SHP77 treated with DMSO at 0.1 percent for 48 hours (cell line): ENCODE measurements around the gene EXOC4.

Source experiments
- DNase-seq: peaks from one replicate; lab custom pipeline; 2025; lab: John Stamatoyannopoulos, UW

The EXOC4 gene

GRCh38 chr7:133491846-133492652 lies 239.2 kb downstream of the EXOC4 start:
- no peak for DNase-seq

- DNase-seq = no peak
These were observed 244.2 kb downstream of the EXOC4 start for GRCh38 chr7:133497061-133497460.

DNA sequence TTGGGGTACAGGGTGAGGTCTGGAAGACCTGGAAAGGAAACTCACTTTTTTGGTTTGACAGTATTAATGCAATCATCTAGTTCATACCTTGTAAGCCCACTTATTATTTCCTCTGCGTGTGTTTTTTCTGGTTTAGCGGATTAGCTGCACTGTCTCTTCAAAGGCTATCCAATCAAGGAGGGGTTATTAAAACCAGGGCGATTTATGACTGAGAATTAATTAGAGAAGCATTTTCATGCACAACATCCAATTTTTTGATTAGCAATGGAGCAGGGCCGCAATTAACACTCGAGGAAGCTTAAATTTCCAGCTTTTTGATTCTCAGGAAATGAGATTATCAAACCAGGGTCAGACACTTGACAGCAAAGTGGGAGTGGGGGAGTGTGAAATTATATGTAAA lies 248.9 kb downstream of the EXOC4 start:
- no peak for DNase-seq

- no peak for DNase-seq
These were observed 249.6 kb downstream of the EXOC4 start for GRCh38 chr7:133502498-133502897.

DNA sequence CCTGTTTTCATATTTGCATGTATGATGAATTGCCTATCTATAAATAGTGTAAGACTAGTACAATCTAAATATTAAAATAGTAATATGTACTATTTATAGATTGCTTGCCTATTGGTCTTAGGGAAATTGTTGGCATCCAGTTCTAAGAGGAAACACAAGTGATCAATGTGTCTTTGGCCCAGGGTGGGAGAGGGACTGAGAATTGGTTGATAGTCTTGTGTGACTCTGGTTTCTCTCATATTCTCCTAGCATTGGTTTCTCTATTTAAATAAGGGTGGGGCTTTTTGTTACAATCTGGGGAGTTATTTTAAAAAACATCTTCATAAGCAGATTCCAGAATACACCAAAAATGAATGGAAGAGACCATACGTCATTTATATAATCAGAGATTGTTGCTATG lies 250.1 kb downstream of the EXOC4 start:
- no peak for DNase-seq

- DNase-seq = no peak
These were observed 251.9 kb downstream of the EXOC4 start for GRCh38 chr7:133504825-133505224.

DNA sequence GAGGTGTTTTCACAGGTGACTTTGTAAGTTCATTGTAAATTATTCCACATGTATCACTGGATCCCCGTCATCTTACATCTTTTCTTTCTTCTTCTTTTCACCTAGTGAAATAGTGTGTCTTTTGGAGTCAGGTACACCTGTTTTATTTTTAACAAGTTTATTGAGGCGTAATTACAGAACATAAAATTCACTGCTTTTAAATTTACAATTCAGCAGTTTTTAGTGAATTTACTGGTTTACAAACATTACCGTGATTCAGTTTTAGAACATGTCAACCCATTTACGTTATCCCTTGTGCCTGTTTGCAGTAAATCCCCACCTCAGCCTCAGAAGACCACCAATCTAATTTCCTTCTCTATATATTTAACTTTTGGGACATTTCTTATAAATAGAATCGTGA lies 256.9 kb downstream of the EXOC4 start:
- no peak for DNase-seq

- no peak for DNase-seq
These were observed 257.6 kb downstream of the EXOC4 start for GRCh38 chr7:133510326-133511055.

GRCh38 chr7:133511252-133511651 lies 258.4 kb downstream of the EXOC4 start:
- DNase-seq = no peak

DNA sequence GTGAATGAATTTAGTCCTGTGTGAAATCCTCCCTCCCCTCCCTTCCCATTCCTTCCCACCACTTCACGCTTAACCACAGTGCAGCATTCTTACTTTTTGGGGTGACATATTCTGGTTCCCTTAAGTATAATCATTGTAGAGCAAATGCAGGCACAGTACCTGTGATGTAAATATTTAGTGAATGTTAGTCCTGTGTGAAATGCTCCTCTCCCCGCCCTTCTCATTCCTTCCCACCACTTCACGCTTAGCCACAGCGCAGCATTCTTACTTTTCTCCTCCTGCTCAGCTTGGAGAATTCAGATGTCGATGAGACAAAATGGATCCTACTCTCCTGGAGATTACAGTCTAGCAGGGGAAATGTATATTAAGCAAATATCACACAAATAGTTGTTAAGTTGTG lies 258.8 kb downstream of the EXOC4 start:
- DNase-seq = no peak

DNA sequence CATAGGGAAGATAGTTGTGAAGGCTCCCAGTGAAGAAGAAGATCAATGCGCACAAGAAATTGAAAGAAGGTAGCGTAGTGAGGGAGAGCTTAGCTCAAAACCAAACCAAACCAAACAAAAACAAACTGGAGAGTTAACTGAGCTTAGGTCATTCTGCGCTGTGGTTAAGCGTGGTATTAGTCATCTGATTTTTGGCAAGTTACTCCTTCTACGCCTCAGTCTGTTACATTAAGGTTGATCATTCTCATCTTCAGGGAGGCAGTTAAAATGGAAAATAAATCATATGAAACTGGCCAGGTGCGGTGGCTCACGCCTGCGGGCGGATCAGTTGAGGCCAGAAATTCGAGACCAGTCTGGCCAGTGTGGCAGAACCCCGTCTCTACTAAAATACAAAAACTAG lies 259.7 kb downstream of the EXOC4 start:
- DNase-seq = no peak

DNA sequence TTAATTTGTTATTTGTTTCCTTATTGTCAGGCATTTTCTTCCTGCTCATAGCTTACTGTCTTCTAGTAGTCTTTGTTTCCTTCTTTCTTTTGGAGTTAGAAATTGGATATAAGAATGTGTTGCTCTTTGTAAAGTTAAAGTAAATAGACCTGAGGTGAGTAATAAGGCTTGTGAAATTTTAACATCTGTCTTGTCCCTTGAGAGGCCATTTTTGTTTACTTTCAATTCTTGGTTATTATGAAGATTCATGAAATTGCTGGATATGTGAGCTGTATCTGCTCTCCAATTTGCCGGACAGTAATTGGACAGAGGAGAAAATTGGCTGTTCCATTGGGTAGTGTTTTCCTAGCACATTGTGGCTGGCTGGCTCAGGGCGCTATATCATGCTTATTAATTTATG lies 260.7 kb downstream of the EXOC4 start:
- DNase-seq = no peak

- DNase-seq = no peak
These were observed 261.7 kb downstream of the EXOC4 start for GRCh38 chr7:133514551-133514950.

DNA sequence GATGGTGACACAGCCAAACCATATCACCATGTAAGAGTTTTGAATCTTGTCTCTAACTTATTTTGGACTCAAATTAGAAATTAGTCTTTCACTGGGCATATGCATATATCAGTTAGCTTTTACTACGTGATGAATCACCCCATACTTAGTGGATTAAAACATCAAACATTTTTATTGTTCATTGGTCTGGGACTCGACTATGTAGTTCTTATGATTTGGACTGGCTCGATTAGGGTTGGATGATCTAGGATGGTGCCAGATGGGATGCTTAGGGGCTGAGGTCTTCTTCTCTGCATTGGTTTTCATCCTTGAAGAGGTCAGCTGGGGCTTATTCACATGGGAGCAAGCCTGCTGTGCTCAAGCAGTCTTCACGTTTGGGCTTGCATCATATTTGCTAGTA lies 264.9 kb downstream of the EXOC4 start:
- DNase-seq = no peak

- no peak for DNase-seq
These were observed 265.8 kb downstream of the EXOC4 start for GRCh38 chr7:133518718-133519117.

- DNase-seq = no peak
These were observed 267.4 kb downstream of the EXOC4 start for GRCh38 chr7:133520248-133520647.

GRCh38 chr7:133522501-133522900 lies 269.6 kb downstream of the EXOC4 start:
- DNase-seq = no peak

GRCh38 chr7:133528796-133529195 lies 275.9 kb downstream of the EXOC4 start:
- DNase-seq = no peak

GRCh38 chr7:133529861-133530260 lies 277.0 kb downstream of the EXOC4 start:
- DNase-seq = peak; percentile 59

DNA sequence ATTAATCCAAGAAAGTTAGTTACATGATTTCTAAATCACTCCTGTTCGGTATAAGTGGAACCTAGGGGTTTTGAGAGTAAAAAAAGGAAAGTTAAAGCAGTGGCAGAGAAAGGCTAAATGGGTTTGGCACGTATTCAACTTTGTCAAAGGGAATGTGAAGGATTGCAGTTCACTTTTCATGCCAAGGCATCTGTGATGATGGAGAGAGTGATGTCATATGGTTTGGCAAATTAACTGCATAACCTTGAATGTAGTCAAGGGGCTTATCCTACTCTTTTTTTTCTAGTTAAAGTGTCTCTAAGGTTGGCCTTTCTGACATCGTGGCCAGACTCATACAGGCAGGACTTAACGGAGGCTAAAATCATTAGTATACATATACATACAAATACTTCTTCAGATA lies 277.8 kb downstream of the EXOC4 start:
- DNase-seq = no peak

DNA sequence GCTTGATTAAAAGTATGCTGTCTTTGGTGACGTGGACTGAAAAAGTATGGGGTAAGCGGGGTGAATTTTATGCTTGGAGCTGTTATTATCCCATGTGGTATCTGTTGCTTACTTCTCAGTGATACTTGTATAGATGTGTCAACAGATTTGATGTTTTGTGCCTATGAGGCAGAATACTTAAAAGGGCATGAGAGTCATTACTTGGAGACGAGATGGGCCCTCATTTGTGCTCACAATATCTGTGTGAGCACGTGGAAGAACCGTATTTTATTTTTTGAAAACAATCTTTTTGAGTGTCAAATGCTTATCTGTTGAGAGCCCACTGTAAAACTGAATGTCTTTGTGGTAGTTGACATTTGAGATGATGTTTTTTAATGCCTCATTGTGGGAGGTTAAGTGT lies 281.9 kb downstream of the EXOC4 start:
- DNase-seq = no peak

DNA sequence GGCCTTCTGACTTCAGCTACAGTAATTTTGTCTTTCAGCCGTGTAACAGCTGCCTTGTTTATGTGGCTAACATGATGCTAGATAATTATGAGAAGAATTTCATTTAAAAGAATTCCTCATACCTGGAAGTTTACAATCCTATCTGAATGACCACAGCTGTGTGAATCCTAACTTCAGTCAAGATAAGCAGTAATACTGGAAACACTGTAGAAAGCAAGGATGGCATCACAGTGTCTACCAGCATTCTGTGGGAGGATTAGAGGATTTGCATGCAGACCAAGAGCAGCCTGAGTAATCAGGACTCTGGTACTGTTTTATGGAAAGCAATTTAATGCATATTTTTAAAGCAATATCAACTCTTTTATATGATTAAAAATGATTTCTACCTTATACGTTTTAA lies 282.4 kb downstream of the EXOC4 start:
- no peak for DNase-seq

- DNase-seq = no peak
These were observed 283.6 kb downstream of the EXOC4 start for GRCh38 chr7:133536450-133536849.

DNA sequence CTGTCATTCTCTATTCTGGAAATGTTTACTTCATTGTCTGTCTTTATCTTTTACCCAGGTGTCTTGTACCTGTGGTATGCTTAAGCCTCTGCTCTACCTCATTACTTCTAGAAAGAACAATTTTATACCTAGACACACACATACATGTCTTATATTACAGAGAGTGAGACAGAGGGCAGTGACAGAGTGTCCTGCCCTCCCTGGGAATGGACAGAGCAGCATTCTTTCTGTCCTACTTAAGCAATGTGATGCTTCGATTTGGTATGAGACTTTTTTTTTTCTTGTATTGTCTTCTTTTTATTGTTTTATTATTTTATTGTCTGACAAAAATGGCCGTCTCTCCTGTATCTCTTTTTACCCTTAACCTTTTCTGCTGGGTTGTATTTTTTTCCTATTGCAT lies 286.1 kb downstream of the EXOC4 start:
- DNase-seq = no peak
